GM18907 (cell line): ENCODE measurements around the gene CBX8.

Experiments
- ATAC-seq: cut with Tn5 transposase; IDR thresholded peaks from one replicate; pipeline ENCODE4 v1.9.1; 2021; ENCODE audit warnings: mild to moderate bottlenecking, moderate library complexity; ENCODE audit not compliant: unreplicated experiment

CBX8 gene

GRCh38 chr17:79796763-79797491 lies at the start of gene CBX8:
CBX8 (minus strand) TSS chr17:79797077; CDS start chr17:79796998, 79 bp downstream.
- ATAC-seq = peak; percentile 85

GRCh38 chr17:79845601-79845949 lies 48.7 kb upstream of the CBX8 start:
- no peak for ATAC-seq

- ATAC-seq = no peak
Measured at GRCh38 chr17:79844869-79845600, 48.2 kb upstream of the CBX8 start.

- no peak for ATAC-seq
Measured at GRCh38 chr17:79843816-79844800, 47.2 kb upstream of the CBX8 start.

GRCh38 chr17:79843474-79843815 lies 46.6 kb upstream of the CBX8 start:
- ATAC-seq = no peak

- ATAC-seq = no peak
Measured at GRCh38 chr17:79842656-79843473, 46.0 kb upstream of the CBX8 start.

- ATAC-seq = no peak
Measured at GRCh38 chr17:79842136-79842655, 45.3 kb upstream of the CBX8 start.

- no peak for ATAC-seq
Measured at GRCh38 chr17:79841369-79842135, 44.7 kb upstream of the CBX8 start.

GRCh38 chr17:79840989-79841286 lies 44.1 kb upstream of the CBX8 start:
- no peak for ATAC-seq

- no peak for ATAC-seq
Measured at GRCh38 chr17:79840269-79840988, 43.6 kb upstream of the CBX8 start.

- ATAC-seq = peak; percentile 56
Measured at GRCh38 chr17:79839356-79840268, 42.7 kb upstream of the CBX8 start, which contains the start of gene CBX4. CBX4 (minus strand) TSS chr17:79839440; CDS start chr17:79839251, 189 bp downstream.

GRCh38 chr17:79838522-79839274 lies 41.8 kb upstream of the CBX8 start:
- ATAC-seq = peak; percentile 20

GRCh38 chr17:79837888-79838521 lies 41.1 kb upstream of the CBX8 start:
- ATAC-seq = no peak

GRCh38 chr17:79836972-79837887 lies 40.4 kb upstream of the CBX8 start:
- peak; percentile 33 for ATAC-seq

- peak; percentile 0 for ATAC-seq
Measured at GRCh38 chr17:79836510-79836971, 39.7 kb upstream of the CBX8 start.
